Testis (tissue), 2 donors: ENCODE measurements around the gene COL13A1.

Source experiments
- CTCF ChIP-seq, 3 experiments: fragments of 450-650 bp in 2 of 3; fragments of 200-600 bp in 1 of 3; sonication (generic) in 1 of 3; IDR thresholded peaks; one replicate each; pipeline ENCODE4 v1.5.1; 2016 to 2019; ENCODE audit warnings: antibody characterized with exemption in 3 of 3, mild to moderate bottlenecking in 2 of 3, moderate library complexity in 1 of 3
- POLR2A ChIP-seq: fragments of 450-650 bp; IDR thresholded peaks from one replicate; pipeline ENCODE4 v1.6.1; 2017; ENCODE audit warnings: antibody characterized with exemption, mild to moderate bottlenecking, moderate library complexity

GRCh38 chr10:69907517-69907916 is 105.8 kb downstream of the COL13A1 start:
- TF ChIP-seq POLR2A (no peak), CTCF (IDR thresholded peaks at IDR 0.05) (no peak)
